Kidney (tissue), 14 donors: Measurements from ENCODE around the gene CHD6. TPM values are rescaled to one million over a fixed set of nuclear protein-coding genes. Genes with fewer than 3 reads are reported as not detected.

Experiments used
- DNase-seq, 5 donors: peaks; one replicate each; pipeline ENCODE4 v3.0.0-alpha.2; 2013 to 2020
- FAIRE-seq: peaks from 2 replicates; lab custom pipeline; 2012; peaks lifted over from hg19 to GRCh38; lab: Jason Lieb, UNC
- H3K27ac ChIP-seq, 2 donors: one replicate each; pipeline ENCODE4 v1.7.0; 2013; ENCODE audit warnings: low read depth in 2 of 2, low read length in 2 of 2, inconsistent platforms in 1 of 2
- H3K27me3 ChIP-seq: one replicate; pipeline ENCODE4 v1.7.1; 2013; ENCODE audit warnings: low read length, inconsistent platforms; ENCODE audit not compliant: control insufficient read depth, insufficient read depth
- H3K36me3 ChIP-seq, 3 donors: one replicate each; pipeline versions ENCODE4 v1.7.0 to v1.7.1; 2013; ENCODE audit warnings: low read length in 3 of 3, control low read depth in 1 of 3, inconsistent platforms in 1 of 3; ENCODE audit not compliant: insufficient read depth in 3 of 3, control insufficient read depth in 2 of 3
- H3K4me1 ChIP-seq, 3 donors: one replicate each; pipeline versions ENCODE4 v1.7.0 to v1.7.1; 2013; ENCODE audit warnings: low read length in 3 of 3, inconsistent platforms in 1 of 3, low read depth in 1 of 3; ENCODE audit not compliant: control insufficient read depth in 2 of 3, insufficient read depth in 2 of 3
- H3K4me3 ChIP-seq, 3 donors: one replicate each; pipeline versions ENCODE4 v1.7.0 to v1.8.1; 2013; ENCODE audit warnings: low read length in 3 of 3, control low read depth in 1 of 3, inconsistent platforms in 1 of 3
- H3K9ac ChIP-seq, 3 donors: one replicate each; pipeline versions ENCODE4 v1.7.0 to v1.7.1; 2013; ENCODE audit warnings: low read length in 3 of 3, control low read depth in 1 of 3, inconsistent platforms in 1 of 3
- H3K9me3 ChIP-seq, 3 donors: one replicate each; pipeline versions ENCODE4 v1.7.0 to v1.7.1; 2013; ENCODE audit warnings: low read length in 3 of 3, control low read depth in 1 of 3, inconsistent platforms in 1 of 3; ENCODE audit not compliant: control insufficient read depth in 2 of 3, insufficient read depth in 1 of 3
- CTCF ChIP-seq: IDR thresholded peaks from 3 replicates; pipeline ENCODE4 v1.5.1; 2012; ENCODE audit warnings: mild to moderate bottlenecking, moderate library complexity, borderline replicate concordance; ENCODE audit not compliant: insufficient read depth; ENCODE audit errors: extremely low read depth
- intact Hi-C: fragments of 100-400 bp; cut with DNase I; formaldehyde crosslinking; loops from one replicate; pipeline ENCODE4 v1.11.1; 2022
- polyA plus RNA-seq: library from polyadenylated mRNA; stranded (reverse); fragments of 350-450 nt; fragmentation: Illumina TruSeq; extraction: RNeasy Lipid Tissue Mini Kit (QIAGEN cat#74804); gene quantifications from one replicate; pipeline ENCODE4 v1.2.3, GENCODE V29; 2014; ENCODE audit warnings: low read depth, low replicate concordance; ENCODE audit not compliant: insufficient read depth
- total RNA-seq: library from RNA; stranded (reverse); fragmentation: NEBNext Ultra II Directional; extraction: Animal tissue kit (Norgen Biotek cat#: 25700); gene quantifications from one replicate; pipeline ENCODE4 v1.2.1, GENCODE V29; 2021
- donor health status: control.
- donor health status: control.
- donor health status: control.
- donor health status: control.
- donor health status: control.
- donor health status: DM: yes; HTN: yes; CAD: no.
- donor health status: Normal renal cell carcinoma (clear cell type).

CHD6 gene
- total and polyA plus RNA-seq, 2 donors from 2014 or later, result 4.5 to 53.5 TPM

GRCh38 chr20:41567615-41568014 is 50.6 kb downstream of the CHD6 start:
- Histone ChIP-seq H3K4me3 (no peak overlapping the region), H3K9me3 (no peaks in the 10 kb centered on the region), H3K36me3 (no peaks in the 10 kb centered on the region), H3K27ac (no peak overlapping the region), H3K27me3 (no peaks in the 10 kb centered on the region), H3K9ac (no peak overlapping the region), H3K4me1 (peaks cover 0 to 9% (median 3%) of the 10 kb centered on the region in 3 donors)
- no peak for DNase-seq
- intact Hi-C loops, result no loop called here
- TF ChIP-seq CTCF, result no peak
- no peak for FAIRE-seq

DNA sequence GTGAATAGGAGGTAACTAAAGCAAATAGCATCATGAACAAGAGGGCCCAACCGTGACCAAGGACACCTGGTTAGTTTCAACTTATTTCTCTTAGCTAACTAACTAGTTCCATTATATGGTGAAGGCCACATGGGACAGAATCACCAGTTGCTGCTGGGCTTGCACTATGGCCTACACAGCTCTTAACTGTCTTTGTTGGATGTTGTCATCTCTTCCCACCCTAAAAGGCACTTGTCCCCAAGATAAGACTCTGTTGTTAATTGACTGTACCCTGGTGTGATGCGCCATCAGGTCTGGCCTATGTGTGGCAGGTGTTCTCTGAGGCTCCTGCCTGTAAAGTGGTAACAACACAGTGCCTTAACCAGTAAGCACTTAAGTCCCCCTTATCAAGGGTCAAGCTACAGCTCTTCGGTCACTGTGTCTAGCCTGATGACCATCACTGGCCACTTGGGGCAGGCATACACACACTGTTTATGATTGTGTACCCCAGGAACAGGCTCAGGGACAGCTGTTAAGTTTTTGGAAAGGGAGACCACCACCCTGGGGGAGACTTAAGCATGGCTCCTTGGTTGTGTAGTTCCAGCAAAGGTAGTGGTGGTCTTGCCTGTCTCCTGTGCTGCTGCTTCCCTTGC is 51.2 kb downstream of the CHD6 start:
- no peak for TF ChIP-seq CTCF
- no peak overlapping the region for H3K9ac ChIP-seq
- no peak for DNase-seq
- H3K27ac ChIP-seq, result no peak overlapping the region
- H3K4me3 ChIP-seq, result no peak overlapping the region
- FAIRE-seq, result no peak
- H3K27me3 ChIP-seq, result no peaks in the 10 kb centered on the region
- H3K36me3 ChIP-seq, result no peaks in the 10 kb centered on the region
- peaks cover 0 to 5% (median 3%) of the 10 kb centered on the region in 3 donors for H3K4me1 ChIP-seq
- intact Hi-C loops, result no loop called here
- H3K9me3 ChIP-seq, result no peaks in the 10 kb centered on the region

- Histone ChIP-seq H3K27ac (no peak overlapping the region), H3K27me3 (no peaks in the 10 kb centered on the region), H3K4me1 (peaks cover 0 to 5% (median 0%) of the 10 kb centered on the region in 3 donors), H3K9me3 (no peaks in the 10 kb centered on the region), H3K4me3 (no peak overlapping the region), H3K9ac (no peak overlapping the region), H3K36me3 (no peaks in the 10 kb centered on the region)
- DNase-seq (no peak), FAIRE-seq (no peak)
- no peak for TF ChIP-seq CTCF
- intact Hi-C loops, result no loop called here
Measured at GRCh38 chr20:41563087-41563486, 55.1 kb downstream of the CHD6 start.

GRCh38 chr20:41560970-41561369 is 57.2 kb downstream of the CHD6 start:
- Histone ChIP-seq H3K9me3 (no peaks in the 10 kb centered on the region), H3K27ac (no peak overlapping the region), H3K27me3 (no peaks in the 10 kb centered on the region), H3K36me3 (no peaks in the 10 kb centered on the region), H3K9ac (no peak overlapping the region), H3K4me3 (no peak overlapping the region), H3K4me1 (peaks cover 0 to 2% (median 0%) of the 10 kb centered on the region in 3 donors)
- FAIRE-seq (no peak), DNase-seq (no peak)
- no peak for TF ChIP-seq CTCF
- intact Hi-C loops, result no loop called here
